Prostate gland (tissue), 2 donors: ENCODE measurements around the gene ZNF304.

ENCODE experiments used
- CTCF ChIP-seq, 4 experiments: fragments of 200-600 bp in 2 of 4; fragments of 450-650 bp in 2 of 4; sonication (generic) in 2 of 4; IDR thresholded peaks; 1 replicate in 3 of 4; 2 replicates in 1 of 4; pipeline ENCODE4 v1.5.1; 2016 to 2019; ENCODE audit warnings: antibody characterized with exemption in 4 of 4, mild to moderate bottlenecking in 2 of 4, moderate library complexity in 2 of 4
- POLR2A ChIP-seq: fragments of 450-650 bp; IDR thresholded peaks from one replicate; pipeline ENCODE4 v1.6.1; 2016; ENCODE audit warnings: antibody characterized with exemption, mild to moderate bottlenecking
- POLR2AphosphoS5 ChIP-seq: sonication (generic); formaldehyde crosslinking; IDR thresholded peaks from one replicate; pipeline ENCODE4 v1.6.1; 2017; ENCODE audit warnings: antibody characterized with exemption

GRCh38 chr19:57377498-57378146 lies 26.6 kb downstream of the ZNF304 start:
- TF ChIP-seq POLR2A (no peak), CTCF (IDR thresholded peaks at IDR 0.05) (no peak), POLR2AphosphoS5 (no peak)
